ENCODE measurements around the gene VEGFA. TPM values are rescaled to one million over a fixed set of nuclear protein-coding genes. Genes with fewer than 3 reads are reported as not detected.

Gene VEGFA
- total RNA-seq, 1 experiment from 2014 or later: 112 TPM

- H3K27ac ChIP-seq: peak overlapping the region; percentile 31
- H3K9me2 ChIP-seq (ENCODE audit: insufficient read depth): no peaks in the 10 kb centered on the region
- H3K79me2 ChIP-seq (ENCODE audit: low read depth): no peaks in the 10 kb centered on the region
- no TSS peak for BruUV-seq (replicated peaks)
- TF ChIP-seq CTCF (conservative IDR thresholded peaks at IDR 0.05) (no peak), EZH2 (IDR thresholded peaks at IDR 0.05; ENCODE audit: low read depth) (no peak)
- peaks cover 15% of the 10 kb centered on the region for H3K4me1 ChIP-seq (replicated peaks; ENCODE audit: insufficient read depth)
- H3K4me2 ChIP-seq: peak overlapping the region; percentile 20; the same call in 1 of the 2 replicates
- no peaks in the 10 kb centered on the region for H3K9me3 ChIP-seq (ENCODE audit: insufficient read depth, low read depth)
- ChIA-PET CTCF (no interaction called here), POLR2A (ENCODE audit: unreplicated experiment) (no interaction called here)
- H3K4me3 ChIP-seq: no peak overlapping the region
- no peaks in the 10 kb centered on the region for H3K27me3 ChIP-seq (ENCODE audit: insufficient read depth, low read depth)
- H3F3A ChIP-seq (ENCODE audit: insufficient read depth, low read depth): peaks cover 51% of the 10 kb centered on the region
- H4K20me1 ChIP-seq (ENCODE audit: insufficient read depth): peaks cover 14% of the 10 kb centered on the region
- peaks cover 5% of the 10 kb centered on the region; the same call in 1 of the 2 replicates for H3K36me3 ChIP-seq (ENCODE audit: low read depth)
- DNase-seq: no peak
- no peak overlapping the region for H2AFZ ChIP-seq
- intact Hi-C loops (cut with micrococcal nuclease; ENCODE audit: unreplicated experiment): no loop called here
Measured at GRCh38 chr6:43790031-43790430, 20.0 kb downstream of the VEGFA start.

GRCh38 chr6:43791745-43792422 lies 21.9 kb downstream of the VEGFA start:
- Histone ChIP-seq H3K27ac (no peak overlapping the region), H2AFZ (no peak overlapping the region), H4K20me1 (ENCODE audit: insufficient read depth) (no peaks in the 10 kb centered on the region), H3K9me3 (ENCODE audit: insufficient read depth, low read depth) (no peaks in the 10 kb centered on the region), H3K9me2 (ENCODE audit: insufficient read depth) (no peaks in the 10 kb centered on the region), H3K4me1 (replicated peaks; ENCODE audit: insufficient read depth) (peaks cover 15% of the 10 kb centered on the region), H3K4me3 (no peak overlapping the region), H3K36me3 (ENCODE audit: low read depth) (no peaks in the 10 kb centered on the region), H3K27me3 (ENCODE audit: insufficient read depth, low read depth) (no peaks in the 10 kb centered on the region), H3F3A (ENCODE audit: insufficient read depth, low read depth) (peaks cover 32% of the 10 kb centered on the region; the same call in 1 of the 2 replicates), H3K79me2 (ENCODE audit: low read depth) (no peaks in the 10 kb centered on the region), H3K4me2 (no peak overlapping the region)
- CTCF ChIA-PET: interaction anchor here (0.9 kb wide), 1 partner anchor 17 kb away, joined by 4 read pairs; no protein-coding TSS in a partner anchor
- DNase-seq: no peak
- POLR2A ChIA-PET (ENCODE audit: unreplicated experiment): no interaction called here
- intact Hi-C loops (cut with micrococcal nuclease; ENCODE audit: unreplicated experiment): no loop called here
- TF ChIP-seq CTCF (conservative IDR thresholded peaks at IDR 0.05) (no peak), EZH2 (IDR thresholded peaks at IDR 0.05; ENCODE audit: low read depth) (no peak)
- no TSS peak for BruUV-seq (replicated peaks)

- H3K27me3 ChIP-seq (ENCODE audit: insufficient read depth, low read depth): no peaks in the 10 kb centered on the region
- no peak overlapping the region for H2AFZ ChIP-seq
- H3K9me3 ChIP-seq (ENCODE audit: insufficient read depth, low read depth): no peaks in the 10 kb centered on the region
- no peaks in the 10 kb centered on the region for H3K36me3 ChIP-seq (ENCODE audit: low read depth)
- H3F3A ChIP-seq (ENCODE audit: insufficient read depth, low read depth): peaks cover 18% of the 10 kb centered on the region; the same call in 1 of the 2 replicates
- DNase-seq: no peak
- H3K4me3 ChIP-seq: no peak overlapping the region
- TF ChIP-seq CTCF (conservative IDR thresholded peaks at IDR 0.05) (no peak), EZH2 (IDR thresholded peaks at IDR 0.05; ENCODE audit: low read depth) (no peak)
- POLR2A ChIA-PET (ENCODE audit: unreplicated experiment): no interaction called here
- no TSS peak for BruUV-seq (replicated peaks)
- intact Hi-C loops (cut with micrococcal nuclease; ENCODE audit: unreplicated experiment): no loop called here
- no peak overlapping the region for H3K4me2 ChIP-seq
- no peak overlapping the region for H3K27ac ChIP-seq
- H4K20me1 ChIP-seq (ENCODE audit: insufficient read depth): no peaks in the 10 kb centered on the region
- CTCF ChIA-PET: interaction anchor here (0.6 kb wide), 1 partner anchor 175 kb away, joined by 4 read pairs; no protein-coding TSS in a partner anchor
- peaks cover 27% of the 10 kb centered on the region for H3K4me1 ChIP-seq (replicated peaks; ENCODE audit: insufficient read depth)
- no peaks in the 10 kb centered on the region for H3K79me2 ChIP-seq (ENCODE audit: low read depth)
- H3K9me2 ChIP-seq (ENCODE audit: insufficient read depth): no peaks in the 10 kb centered on the region
Measured at GRCh38 chr6:43793154-43793874, 23.3 kb downstream of the VEGFA start.

All from PC-9 (cell line).